ENCODE results near the gene FAM53C.

- no peak for TF ChIP-seq EZH2 (IDR thresholded peaks at IDR 0.05; ENCODE audit: insufficient read depth, poor library complexity, severe bottlenecking)
- TF ChIP-seq EZH2phosphoT487 (IDR thresholded peaks at IDR 0.05; ENCODE audit: insufficient read depth, low read depth): no peak
Measured at GRCh38 chr5:138352722-138353559, 14.9 kb downstream of the FAM53C start.

All from GM23248 (cell line).